Measurements from ENCODE around the gene SNAI3.

GRCh38 chr16:88720396-88720970, 34.2 kb upstream of the SNAI3 start:
- TF ChIP-seq RB1 (IDR thresholded peaks at IDR 0.05; ENCODE audit: low read depth) (no peak), FOXK1 (CRISPR knock-in tag; IDR thresholded peaks at IDR 0.05; ENCODE audit: borderline replicate concordance) (no peak), TFE3 (CRISPR knock-in tag; IDR thresholded peaks at IDR 0.05) (no peak), CTCF (IDR thresholded peaks at IDR 0.05 in 2 of 3, conservative IDR thresholded peaks at IDR 0.05 in 1 of 3; ENCODE audit: insufficient read depth in 2 of 3, low read depth in 1 of 3, low read length in 3 of 3) (no peak), TCF7L2 (IDR thresholded peaks at IDR 0.05; ENCODE audit: low read depth, low read length) (no peak), SNRNP70 (optimal IDR thresholded peaks at IDR 0.05; ENCODE audit: low read depth, low read length) (no peak), DACH1 (IDR thresholded peaks at IDR 0.05; ENCODE audit: partially characterized antibody) (no peak), AFF4 (CRISPR knock-in tag; IDR thresholded peaks at IDR 0.05) (no peak), EZH2 (IDR thresholded peaks at IDR 0.05; ENCODE audit: borderline replicate concordance, low read depth, low read length) (no peak), NCOR1 (IDR thresholded peaks at IDR 0.05) (no peak), RAD21 (CRISPR knock-in tag; conservative IDR thresholded peaks at IDR 0.05 in 1 of 2, IDR thresholded peaks at IDR 0.05 in 1 of 2) (no peak), KAT7 (CRISPR knock-in tag; IDR thresholded peaks at IDR 0.05; ENCODE audit: borderline replicate concordance) (no peak), POLR2H (tag; IDR thresholded peaks at IDR 0.05; ENCODE audit: low read depth) (no peak), NKRF (IDR thresholded peaks at IDR 0.05; ENCODE audit: borderline replicate concordance) (no peak)

Data from K562 (cell line).